ENCODE measurements around the gene ANKRD66.
"Not testable (repeated sequence)": the region's sequence is repeated elsewhere in the genome, so short reads cannot be mapped to it uniquely, and the experiment has no call there.

The ANKRD66 gene

DNA sequence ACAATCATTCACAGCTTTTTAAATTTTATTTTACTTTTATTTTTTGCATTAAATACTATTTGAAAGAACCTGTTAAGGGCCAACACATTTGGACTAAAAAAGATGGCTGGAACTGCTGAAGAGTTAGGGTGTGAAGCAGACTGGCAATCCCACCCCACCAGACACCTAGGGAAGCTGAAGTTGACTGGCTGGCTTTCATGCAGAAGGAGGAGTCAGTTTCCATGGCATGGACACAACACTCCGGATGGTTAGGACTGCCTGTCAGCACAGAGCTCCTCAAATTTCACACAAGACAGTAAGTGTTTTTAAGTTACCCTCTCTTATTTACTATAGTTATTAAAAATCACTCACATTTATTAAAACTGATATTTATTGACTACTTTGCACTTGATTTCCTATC lies at the start of gene ANKRD66:
TSS of gene ANKRD66 (plus strand) at position 238 of the 400 bp plus-strand sequence. CDS start 5,016 bp downstream, outside the sequence.
- no peak for DNase-seq (ENCODE audit: low read depth)

DNA sequence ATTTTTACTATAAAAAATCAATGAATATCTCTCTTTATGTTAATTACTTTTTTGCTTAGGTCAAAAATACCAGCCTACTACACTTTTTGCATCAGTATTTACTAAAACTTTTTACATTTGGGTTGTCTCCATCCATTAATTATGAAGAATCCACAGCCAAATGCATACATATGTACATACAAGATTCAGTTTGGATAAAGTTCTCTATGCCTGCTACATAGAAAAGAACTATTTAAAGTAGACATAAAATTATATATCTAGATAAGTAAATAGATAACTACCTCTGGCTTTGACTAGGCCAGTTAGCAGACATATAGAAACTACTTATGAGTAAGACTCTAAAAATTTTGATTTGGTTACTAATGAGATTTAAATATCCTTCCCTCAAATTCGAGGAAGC lies 46.8 kb upstream of the ANKRD66 start:
- DNase-seq (ENCODE audit: low read depth) = no peak

DNA sequence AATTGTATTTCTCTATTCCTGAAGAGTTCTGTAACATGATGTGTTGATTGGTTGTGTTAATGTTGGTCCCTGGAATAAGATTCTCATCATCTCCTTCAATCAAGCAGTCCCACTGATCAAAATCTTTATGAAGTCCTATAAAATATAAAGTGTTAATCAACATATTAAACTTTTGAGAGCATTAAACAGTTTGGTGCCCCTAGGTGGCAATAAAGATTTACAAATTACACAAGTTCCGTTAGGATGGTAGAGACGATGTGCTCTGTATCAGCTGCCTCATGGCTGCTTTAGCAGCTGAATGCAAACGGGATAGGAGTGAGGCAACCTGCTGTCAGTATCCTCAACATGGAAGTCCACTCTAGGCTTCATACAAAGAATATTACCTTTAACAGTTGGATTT lies 42.2 kb upstream of the ANKRD66 start:
- DNase-seq (ENCODE audit: low read depth) = no peak

DNA sequence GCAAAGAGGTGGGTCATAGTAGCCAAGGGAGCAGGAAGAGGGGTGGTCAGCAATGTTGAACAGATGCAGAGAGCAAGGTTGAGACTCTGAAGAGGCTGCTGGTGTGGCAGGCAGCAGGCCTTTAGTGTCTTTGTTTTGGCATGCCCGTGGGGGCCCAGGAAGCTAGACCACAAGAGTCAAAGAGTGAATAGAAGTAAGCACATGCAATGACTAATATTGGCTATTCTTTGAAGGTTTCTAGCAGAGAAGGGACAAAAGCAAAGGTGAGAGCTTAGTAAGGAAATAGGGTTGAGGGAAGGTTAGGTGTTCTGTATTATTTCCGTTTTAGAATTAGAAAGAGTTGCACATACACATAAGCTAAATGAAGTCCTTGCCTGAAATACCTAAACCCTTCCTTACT lies 40.3 kb upstream of the ANKRD66 start:
- DNase-seq (ENCODE audit: low read depth) = no peak

DNA sequence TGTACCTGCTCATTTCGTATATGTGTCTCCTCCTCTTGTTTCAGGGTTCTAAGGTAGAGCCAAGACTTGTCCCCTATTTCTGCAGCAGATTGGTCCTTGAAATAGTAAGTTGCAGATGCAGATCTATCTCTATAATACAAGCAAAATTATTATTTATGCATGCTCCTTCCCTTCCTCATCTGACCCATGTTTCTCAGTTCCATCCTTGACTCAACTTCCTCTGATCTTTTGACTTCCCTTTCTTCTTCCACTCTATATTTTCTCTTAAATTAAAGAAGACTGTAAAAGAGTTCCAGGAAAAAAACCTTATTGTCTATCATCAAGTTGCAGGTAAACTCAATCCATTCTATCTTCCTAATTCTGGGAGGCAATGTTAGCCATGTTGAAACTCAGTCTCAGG lies 35.2 kb upstream of the ANKRD66 start:
- no peak for DNase-seq (ENCODE audit: low read depth)

DNA sequence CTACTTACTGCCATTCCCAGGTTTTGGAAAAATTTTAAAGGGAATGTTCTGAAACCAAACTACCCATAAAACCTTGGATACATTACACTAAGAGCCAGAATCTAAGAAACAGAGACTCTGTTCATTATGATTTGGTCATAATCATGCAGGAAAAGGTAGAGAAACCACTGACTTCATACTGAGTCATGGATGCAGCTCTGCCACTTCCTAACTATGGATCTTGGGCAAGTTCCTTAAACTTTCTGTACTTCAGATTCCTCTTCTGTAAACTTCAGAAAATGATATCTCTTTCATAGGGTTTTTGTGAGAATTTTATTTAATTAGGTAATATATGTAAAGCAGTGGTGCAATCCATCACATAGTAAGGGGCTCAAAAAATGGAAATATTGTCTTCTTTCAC lies 31.6 kb upstream of the ANKRD66 start:
- DNase-seq (ENCODE audit: low read depth) = no peak

DNA sequence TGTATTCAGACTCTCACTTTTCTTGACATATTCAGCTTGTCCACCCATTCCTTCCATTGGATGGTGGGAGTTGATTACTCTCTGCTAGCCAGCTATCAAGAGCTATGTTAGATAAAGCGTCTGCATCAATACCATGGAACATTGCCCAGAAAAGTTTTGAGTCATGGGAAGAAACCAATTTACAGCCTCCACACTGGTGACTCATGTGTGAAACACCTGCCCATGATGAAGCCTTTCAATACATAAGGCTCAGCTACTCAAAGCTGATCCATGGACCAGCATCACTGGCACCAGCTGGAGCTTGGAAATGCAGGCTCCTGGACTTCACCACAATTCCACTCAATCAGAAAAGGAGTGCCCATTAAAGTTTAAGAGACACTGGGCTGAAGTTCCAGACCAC lies 27.6 kb upstream of the ANKRD66 start:
- DNase-seq (ENCODE audit: low read depth) = no peak

DNA sequence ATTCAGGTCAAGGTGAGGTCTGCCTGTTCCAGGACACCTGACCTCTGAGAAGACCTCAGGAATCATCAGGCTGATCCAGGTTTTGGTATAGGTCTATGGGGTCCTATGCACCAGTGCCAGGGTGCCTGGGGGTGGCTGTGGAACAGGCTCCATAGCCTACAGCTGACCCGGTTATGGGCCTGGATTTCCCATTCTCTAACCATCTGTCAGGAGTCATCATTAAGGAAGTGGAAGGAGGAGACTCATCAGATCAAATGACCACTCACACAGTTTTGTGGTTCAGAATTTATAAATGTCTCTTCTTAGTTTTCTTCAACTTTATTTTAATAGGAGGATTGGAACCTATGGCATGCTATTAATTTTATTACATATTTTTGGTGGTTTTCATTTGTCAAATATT lies 26.3 kb upstream of the ANKRD66 start:
- no peak for DNase-seq (ENCODE audit: low read depth)

DNA sequence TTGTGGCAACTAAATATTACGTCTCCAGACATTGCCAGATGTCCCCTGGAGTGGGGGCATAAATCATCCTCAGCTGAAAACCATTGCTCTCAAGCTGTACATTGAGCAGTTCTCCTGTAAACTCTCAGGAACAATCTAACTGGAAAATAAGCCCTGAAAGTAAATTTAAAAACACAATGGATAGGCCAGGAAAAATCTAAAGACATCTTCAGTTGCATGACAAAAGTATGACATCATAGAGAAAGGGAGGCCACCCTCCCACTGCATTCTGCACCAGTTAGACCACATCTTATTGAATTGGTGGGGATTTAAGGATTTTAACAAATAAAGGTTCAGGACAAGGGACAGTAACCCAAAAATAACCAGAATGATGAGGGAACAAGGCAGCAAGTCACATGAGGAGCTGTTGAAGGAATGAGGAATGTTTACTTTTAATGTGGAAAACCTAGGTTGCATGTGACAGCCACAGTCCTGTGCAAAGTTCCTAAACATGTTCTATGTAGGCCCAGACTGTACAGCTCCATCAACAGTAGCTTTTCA lies 16.9 kb upstream of the ANKRD66 start:
- DNase-seq (ENCODE audit: low read depth) = no peak

DNA sequence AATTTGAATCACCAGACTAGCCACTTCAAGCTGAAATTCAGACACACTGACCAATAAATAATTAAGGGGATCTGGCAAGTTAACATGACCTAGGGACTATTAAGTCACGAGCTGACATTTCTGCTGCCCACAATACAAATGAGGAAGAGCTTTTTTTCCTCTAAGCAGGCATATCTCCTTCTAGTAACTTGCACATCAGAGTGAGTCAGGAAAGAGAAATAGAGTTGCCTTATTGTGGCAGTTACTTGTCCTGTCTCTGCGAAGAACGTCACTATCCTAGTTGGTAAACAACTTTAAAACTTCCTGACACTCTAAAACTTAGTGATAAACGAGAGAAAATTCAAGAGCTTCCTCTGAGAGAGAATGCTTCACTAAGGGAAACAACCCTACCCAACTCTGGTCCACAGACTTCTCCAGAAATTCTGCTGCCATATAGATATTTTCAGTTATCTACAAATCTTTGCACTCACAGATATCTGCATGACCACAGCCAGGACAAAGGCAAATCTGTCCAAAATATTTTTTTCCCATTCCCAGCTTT lies 15.7 kb upstream of the ANKRD66 start:
- DNase-seq (ENCODE audit: low read depth) = no peak

DNA sequence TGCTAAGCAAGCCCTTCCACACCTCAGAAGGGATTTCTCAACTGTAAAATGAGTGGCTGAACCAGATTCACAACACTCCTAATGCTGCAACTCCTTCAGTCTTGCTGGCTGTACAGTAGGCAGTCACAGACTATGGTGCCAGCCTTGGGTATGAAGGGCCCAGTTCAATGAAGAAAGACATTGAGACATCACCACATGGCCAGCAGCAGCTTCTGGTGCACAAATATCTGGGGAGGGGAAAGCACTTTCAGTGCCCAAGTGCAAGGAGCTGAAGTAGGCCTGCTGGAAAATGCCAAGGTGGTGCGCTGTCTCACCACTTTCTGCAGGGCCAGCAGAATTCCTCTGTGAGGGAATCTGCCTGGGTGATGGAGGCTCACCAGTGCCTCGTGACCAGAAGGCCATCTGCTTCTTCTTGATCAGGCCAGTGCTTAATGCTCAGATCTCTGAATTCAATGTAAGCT lies 13.4 kb upstream of the ANKRD66 start:
- no peak for DNase-seq (ENCODE audit: low read depth)

DNA sequence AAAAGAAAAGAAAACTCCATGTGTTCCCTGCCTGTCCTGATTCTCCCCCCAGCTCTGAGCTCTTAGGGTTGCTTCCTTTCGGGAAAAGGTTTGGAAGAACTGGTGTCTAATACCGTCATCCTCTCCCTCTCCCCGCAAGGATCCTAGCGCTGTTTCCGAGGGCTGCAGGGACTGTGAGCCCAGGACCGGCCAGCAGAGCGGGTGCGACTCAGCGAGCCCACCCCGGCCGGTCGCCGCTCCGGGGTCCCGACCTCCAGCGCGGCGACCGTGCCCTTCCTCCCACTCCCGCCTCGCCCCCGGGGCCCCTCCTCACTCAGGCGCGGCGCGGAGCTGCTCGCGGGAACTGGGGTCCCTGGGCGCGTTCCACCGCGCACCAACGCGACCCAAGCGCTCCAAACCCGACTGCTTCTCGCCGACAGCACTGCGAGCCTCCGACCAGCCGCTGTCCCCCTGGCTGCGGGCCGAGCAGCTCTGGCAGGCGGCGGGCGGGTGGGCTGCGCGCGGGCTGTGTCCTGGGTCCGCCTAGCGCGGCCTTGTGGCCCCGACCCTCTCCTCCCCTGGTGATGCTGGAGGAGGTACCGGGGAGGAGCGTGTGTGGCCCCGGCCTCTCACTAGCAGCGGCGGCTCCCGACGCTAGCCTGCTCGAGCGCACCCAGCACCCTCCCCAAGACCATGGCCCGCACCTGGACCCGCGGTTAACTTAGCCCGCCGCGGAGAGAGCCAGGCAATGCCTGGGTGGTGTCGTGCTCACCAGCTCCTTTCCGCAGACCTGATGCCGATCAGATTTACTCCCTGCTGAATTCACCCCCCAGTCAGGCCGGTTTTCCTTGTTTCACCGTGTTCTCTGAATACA lies 11.6 kb upstream of the ANKRD66 start, which contains the start of gene PLA2G7:
TSS of gene PLA2G7 (minus strand) at position 509 of the 853 bp plus-strand sequence. CDS start 12,484 bp downstream, outside the sequence.
- no peak for DNase-seq (ENCODE audit: low read depth)

DNA sequence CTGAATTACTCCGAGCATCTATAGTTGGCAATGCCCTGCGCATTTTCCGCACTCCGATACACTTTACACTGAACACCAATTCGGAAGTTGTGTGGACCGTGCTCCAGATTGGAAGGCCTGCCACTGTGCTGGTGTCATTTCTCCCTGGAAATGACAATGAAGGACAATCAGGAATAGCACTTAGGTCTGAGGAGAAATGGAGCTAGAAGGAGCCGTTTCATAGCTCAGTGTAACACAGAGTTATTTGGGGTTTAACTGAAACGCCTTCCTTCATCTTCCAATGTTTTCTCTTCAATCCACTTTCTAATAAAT lies 11.1 kb upstream of the ANKRD66 start:
- no peak for DNase-seq (ENCODE audit: low read depth)

DNA sequence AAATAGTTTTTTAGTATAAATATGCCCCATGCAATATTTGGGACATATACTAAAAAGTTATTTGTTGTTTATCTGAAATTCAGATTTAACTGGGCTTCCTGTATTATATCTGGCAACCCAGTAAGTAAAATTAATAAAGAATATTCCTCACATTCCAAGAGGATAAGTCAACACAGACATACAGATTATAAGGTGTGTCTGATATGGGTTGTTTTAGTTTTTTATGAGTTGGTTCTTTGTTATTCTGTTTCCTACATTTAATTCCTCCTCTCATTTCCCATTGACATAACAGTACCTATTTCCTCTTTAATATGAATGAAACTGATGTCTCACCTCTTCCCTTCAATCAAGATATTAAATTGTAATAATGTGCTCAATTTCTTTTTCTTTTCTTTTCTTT lies 9.8 kb upstream of the ANKRD66 start:
- DNase-seq (ENCODE audit: low read depth) = no peak

DNA sequence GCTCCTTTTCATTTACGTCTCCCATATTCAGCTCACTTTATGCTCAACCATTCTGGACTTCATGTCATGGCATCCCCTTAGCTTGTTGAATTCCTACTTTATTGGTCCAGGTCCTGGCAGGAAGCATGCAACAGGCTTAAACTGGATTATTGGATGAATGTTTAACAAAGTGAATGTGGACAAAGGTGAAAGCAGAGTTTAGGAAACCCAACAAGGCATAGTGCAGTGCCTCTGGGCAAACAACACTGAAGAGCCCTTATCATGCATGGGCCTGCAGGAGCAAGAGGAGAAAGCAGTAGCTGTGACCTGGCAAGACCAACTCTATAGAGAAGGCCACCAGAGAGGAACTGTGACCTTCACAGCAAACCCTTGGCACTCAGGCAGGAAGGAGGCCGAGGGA lies 5.3 kb upstream of the ANKRD66 start:
- DNase-seq (ENCODE audit: low read depth) = no peak

DNA sequence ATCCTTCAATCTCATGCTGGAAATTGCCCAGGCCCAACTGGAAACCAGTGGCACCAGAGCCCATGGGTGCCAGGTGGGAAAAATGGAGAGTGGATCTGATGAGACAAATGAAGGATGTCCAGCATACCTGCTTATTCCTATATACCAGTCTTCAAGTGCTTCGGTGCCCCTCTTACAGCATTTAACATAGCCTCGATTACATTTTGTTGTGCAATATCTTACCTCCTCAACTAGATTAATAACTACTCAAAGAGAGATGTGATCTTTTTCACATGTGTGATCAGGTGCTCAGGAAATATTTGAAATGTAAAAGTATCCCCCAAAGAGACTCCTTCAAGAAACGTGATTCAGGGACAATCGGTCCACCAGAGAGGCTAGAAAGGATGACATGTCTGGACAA lies 4.8 kb upstream of the ANKRD66 start:
- no peak for DNase-seq (ENCODE audit: low read depth)

DNA sequence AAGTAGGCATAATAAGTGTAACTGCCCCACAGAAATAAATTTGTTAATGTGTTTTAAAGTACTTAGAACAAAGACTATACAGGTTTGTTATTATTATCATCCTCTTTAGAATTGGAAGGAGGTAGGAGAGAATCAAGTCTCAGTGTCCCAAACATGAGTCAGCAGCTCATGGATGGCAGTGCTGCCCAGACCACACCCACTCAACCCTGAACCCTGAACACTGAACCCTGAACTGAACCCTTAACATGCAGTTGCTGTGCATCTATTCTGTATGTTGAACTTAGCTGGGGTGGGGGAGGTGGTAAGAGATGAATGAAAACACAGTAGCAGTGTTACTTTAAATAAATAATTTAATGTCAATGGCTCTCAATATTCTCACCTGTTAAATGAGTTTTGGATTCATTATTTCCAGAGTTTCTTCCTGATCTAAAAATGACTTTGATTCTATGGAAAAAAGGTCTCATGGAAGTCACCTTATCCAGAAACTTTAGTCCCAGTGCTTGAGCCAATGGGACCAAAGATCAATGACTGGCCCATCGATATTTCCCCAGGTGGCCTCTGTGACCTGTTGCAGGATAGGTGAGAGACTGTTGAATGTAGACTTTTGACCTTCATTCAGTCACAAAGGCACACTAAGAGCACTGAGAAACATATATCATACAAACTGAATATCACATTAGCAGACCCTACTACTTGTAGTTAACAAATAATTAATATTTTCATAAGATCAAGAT lies 3.1 kb upstream of the ANKRD66 start:
- DNase-seq (ENCODE audit: low read depth) = no peak

DNA sequence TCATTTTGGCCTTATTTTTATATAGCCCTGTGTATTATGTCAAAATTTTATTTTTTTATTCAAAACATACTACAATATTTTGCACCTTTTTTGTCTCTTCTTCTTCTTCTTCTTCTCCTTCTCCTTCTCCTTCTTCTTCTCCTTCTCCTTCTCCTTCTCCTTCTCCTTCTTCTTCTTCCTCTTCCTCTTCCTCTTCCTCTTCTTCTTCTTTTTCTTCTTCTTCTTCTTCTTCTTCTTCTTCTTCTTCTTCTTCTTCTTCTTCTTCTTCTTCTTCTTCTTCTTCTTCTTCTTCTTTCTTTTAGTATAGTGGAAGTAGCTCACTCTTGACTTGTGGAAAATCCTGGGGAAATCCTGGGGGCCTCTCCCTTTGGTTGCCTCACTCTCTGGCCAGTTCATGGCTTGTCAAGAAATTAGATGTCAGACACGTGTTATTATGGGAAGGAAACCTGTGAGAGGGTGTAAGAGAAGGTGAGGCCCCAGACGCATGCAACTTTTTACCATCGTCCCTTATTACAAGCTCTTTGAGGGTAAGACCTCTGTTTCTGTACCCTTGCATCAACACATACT lies 2.5 kb upstream of the ANKRD66 start:
- not testable (repeated sequence) for DNase-seq (ENCODE audit: low read depth)

DNA sequence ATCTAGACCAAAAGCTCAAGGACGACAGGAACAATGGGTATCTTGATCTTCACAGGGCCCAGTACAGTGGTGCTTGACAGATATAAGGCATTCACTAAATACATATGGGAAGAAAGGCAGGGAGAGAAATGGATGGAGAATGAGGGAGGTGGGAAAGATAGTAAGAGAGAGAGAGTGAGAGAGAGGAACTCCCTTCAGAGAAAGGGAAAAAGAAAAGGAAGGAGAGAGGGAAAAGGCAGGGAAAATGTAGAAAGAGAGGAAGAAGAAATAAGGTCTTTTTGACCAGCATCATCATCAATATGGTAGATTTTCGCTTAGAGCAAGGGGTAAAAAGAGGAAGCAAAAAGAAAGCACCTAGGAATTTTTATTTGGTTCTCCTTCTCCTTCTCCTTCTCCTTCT lies 760 bp upstream of the ANKRD66 start:
- DNase-seq (ENCODE audit: low read depth) = no peak

DNA sequence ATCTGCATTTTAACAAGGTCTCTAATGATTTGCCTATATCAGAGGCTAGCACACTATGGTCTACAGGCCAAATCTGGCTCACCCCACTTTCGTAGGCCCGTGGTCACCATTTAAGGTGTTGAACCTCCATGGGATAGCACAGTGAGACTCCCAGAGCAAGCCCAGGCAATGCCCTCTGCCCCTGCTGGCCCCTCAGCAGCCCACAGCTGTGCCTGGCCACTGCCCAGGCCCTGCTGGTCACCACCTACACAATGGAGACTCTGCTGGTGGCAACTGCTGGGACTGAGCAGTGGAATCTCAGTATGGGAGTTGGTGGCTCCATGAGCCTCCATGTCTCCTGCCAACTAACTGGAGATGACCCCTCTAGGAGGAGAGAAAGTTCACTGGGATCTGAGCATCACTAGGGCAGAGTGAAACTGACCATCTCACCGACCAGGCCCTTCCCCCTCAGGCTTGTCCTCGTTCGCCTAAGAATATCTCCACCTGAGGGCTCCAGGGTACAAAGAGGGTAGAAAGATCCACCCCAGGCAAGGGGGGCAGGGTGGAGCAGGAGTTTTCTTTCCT lies 2.3 kb downstream of the ANKRD66 start:
- no peak for DNase-seq (ENCODE audit: low read depth)

DNA sequence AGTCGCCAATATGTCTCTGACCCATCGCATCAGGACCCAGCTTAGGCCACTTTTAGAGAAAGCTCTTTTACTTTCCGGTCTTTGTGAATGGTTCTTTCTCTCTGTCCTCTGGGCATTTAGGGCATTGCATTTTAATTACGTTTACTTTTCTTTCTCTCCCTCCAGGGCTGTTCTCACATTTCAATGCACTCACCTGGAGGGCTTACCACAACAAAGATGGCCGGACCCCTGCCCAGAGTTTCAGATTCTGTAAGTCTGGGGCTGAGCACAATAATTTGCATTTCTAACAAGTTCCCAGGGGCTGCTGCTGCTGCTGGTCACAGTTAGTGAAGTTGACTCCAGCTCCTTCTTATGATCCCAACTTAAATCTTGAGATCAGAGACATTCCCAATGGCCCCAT lies 3.0 kb downstream of the ANKRD66 start:
- DNase-seq (ENCODE audit: low read depth) = no peak

DNA sequence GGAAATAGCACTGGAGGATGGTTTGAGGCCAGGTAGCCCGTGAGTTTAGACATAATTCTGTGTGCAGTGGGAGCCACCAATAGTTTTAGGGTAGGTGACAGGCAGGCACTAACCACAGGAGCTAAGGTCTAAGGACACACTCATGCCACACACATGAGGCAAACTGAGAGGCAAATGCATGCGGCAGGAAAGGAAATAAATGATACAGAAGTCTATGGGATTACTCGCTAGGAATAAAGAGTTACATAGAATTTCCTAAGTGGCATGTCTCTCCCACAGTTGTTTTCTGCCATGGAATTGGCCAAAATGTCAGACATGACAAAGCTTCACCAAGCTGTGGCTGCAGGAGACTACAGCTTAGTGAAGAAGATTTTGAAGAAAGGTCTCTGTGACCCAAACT lies 4.9 kb downstream of the ANKRD66 start:
- no peak for DNase-seq (ENCODE audit: low read depth)

Data from stimulated activated CD4-positive, alpha-beta T cell treated with anti-CD3 and anti-CD28 coated beads, Interleukin-2, amount 100 ng/mL, for 4 hours (primary cell).